ENCODE results near the gene IFT25. TPM values are rescaled to one million over a fixed set of nuclear protein-coding genes. Genes with fewer than 3 reads are reported as not detected.

The IFT25 gene
- total RNA-seq, 4 donors from 2014 or later: 11.6 to 24.6 (median 15.5) TPM

DNA sequence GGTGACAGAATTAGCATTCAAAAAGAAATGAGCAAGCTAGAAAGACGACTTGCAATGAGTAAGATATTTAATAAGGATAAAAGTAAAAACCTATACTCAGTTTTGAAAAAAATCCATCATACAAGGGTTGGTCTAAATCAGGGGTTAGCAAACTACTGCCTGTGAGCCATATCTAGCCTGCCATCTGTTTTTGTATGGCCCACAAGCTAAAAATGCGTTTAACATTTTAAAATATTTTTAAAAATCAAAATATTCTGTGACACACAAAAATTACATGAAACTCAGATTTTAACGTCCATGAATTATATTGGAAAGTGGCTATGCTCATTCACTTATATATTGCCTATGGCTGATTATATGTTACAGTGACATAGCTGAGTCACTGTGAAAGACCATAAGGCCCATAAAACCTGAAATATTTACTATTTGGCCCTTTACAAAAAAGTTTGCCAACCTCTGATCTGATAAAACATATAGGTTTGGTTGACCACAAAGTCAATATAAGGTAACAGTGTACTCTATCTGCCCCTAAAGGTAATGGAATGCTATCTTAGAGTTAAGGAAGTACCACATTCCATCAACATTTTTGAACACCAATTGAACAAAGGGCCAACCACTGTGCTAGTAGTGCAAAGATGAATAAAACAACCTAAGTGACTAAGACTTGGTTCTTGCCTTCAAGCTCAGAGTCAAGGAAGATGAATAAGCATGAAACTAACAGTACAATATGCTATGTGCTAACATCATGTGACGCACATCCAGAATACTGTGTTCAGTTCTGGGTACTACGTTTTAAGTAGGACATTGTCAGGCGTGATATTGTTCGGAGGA lies 3.2 kb downstream of the IFT25 start:
- ATAC-seq (ENCODE audit: low FRiP score): no peak
- TF ChIP-seq, protein P1, sequence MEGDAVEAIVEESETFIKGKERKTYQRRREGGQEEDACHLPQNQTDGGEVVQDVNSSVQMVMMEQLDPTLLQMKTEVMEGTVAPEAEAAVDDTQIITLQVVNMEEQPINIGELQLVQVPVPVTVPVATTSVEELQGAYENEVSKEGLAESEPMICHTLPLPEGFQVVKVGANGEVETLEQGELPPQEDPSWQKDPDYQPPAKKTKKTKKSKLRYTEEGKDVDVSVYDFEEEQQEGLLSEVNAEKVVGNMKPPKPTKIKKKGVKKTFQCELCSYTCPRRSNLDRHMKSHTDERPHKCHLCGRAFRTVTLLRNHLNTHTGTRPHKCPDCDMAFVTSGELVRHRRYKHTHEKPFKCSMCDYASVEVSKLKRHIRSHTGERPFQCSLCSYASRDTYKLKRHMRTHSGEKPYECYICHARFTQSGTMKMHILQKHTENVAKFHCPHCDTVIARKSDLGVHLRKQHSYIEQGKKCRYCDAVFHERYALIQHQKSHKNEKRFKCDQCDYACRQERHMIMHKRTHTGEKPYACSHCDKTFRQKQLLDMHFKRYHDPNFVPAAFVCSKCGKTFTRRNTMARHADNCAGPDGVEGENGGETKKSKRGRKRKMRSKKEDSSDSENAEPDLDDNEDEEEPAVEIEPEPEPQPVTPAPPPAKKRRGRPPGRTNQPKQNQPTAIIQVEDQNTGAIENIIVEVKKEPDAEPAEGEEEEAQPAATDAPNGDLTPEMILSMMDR (IDR thresholded peaks at IDR 0.05): no peak
- DNase-seq (ENCODE audit: low spot score): no peak

DNA sequence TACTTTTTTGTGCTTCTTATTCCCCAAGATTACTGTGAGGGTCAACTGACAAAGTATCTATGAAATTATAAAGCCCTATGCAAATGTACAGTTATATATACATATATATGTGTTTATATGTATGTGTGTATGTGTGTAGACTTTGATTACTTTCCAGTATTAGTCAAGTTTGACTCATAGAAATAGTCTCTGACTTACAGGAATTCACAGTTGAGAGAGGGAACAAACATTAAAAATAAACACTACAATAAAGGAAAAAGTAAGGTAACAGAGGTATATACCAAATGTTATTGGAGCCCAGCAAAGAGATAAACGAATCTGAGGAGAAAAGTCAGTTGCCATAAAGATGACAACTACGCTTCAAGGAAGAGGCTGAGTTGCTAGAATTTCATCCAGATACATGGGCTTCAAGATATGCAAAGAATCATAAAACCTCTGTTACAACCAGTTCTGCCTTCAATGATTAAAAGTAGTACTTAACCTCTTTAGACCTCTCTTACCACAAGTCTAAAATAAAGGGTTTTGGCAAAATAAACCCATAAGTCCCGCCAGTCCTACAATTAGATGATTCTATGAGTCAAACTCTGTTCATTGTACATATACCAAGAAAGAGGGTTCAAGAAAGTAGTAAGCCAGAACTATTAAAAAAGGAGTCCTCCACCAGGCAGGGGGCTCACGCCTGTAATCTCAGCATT lies 7.2 kb downstream of the IFT25 start:
- TF ChIP-seq, protein P1 (IDR thresholded peaks at IDR 0.05): no peak
- DNase-seq (ENCODE audit: low spot score): no peak
- ATAC-seq (ENCODE audit: low FRiP score): no peak

DNA sequence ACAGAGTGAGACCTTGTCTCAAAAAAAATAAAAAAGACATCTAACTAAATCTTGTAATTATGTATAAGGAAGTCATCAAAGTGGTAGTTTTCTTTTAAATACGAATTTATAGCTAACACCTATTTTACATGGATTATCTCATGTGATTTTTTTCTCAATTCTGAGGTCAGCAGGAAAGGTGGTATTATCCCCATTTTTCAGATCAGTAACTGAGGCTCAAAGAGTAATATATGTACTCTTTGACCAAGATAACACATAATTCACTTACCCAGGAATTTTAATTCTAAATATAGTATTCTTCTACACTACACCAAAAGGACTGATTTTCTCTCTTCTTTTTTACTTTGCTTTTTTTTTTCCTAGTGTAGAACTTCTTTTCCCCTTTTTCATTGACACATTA lies 9.1 kb downstream of the IFT25 start:
- no peak for ATAC-seq (ENCODE audit: low FRiP score)
- no peak for DNase-seq (ENCODE audit: low spot score)
- TF ChIP-seq, protein P1 (IDR thresholded peaks at IDR 0.05): no peak

DNA sequence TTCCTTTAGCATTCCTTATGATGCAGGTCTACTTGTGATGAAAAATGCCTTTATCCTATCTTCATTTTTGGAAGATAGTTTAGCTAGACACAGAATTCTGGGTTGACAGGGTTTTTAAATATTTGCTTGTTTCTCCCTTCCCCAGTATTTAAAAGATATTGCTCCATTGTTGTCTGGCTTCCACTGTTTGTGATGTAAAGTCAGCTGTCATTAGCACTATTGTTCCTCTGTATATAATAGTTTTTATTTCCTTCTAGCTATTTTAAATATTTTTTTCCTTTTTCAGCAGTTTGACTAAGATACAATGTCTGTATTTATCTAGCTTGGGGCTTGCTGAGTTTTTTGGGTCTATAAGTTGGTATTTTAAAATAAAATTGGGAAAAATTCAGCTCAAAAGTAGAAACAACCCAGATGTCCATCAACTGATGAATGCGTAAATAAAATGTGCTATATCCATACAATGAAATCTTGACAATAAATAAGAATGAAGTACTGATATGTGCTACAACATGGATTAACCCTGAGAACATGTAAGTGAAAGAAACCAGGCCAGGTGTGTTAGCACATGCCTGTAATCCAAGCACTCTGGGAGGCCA lies 11.2 kb downstream of the IFT25 start:
- DNase-seq (ENCODE audit: low spot score): no peak
- no peak for ATAC-seq (ENCODE audit: low FRiP score)
- TF ChIP-seq, protein P1 (IDR thresholded peaks at IDR 0.05): no peak

DNA sequence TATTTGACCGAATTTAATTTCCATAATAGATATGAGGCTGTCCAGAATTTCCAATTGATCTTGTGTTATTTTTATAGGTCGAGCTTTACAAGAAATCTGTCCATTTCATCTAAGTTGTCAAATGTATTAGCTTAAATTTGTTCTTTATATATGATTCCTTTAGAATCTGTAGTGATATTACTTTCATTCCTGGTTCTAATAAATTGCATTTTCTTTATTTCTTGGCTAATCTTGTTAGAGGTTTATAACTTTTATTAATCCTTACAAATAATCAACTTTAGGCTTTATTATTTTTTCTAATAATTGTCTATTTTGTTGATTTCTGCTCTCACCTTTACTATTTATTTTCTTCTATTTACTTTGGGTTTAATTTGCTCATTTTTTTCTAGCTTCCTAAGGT lies 14.0 kb downstream of the IFT25 start:
- DNase-seq (ENCODE audit: low spot score) (no peak), ATAC-seq (ENCODE audit: low FRiP score) (no peak)
- TF ChIP-seq, protein P1 (IDR thresholded peaks at IDR 0.05): no peak

DNA sequence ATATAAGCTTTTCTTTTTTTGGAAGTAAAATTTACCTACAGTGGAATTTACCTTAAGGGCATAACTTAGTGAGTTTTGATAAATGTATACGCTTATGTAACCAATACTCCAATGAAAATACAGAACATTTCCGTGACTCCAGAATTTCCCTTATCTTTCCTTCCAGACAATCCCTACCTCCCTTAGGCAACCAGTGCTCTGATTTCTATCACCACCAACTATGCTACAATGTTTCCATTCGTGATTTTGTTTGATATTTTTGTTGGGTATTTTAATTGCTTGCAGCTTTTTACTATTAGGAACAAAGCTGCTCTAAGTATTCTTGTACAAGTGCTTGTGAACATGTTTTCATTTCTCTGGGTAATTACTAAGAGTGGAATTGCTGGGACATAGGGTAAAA lies 14.6 kb downstream of the IFT25 start:
- TF ChIP-seq, protein P1 (IDR thresholded peaks at IDR 0.05): no peak
- DNase-seq (ENCODE audit: low spot score): no peak

More for the DNA sequence above, 14.6 kb downstream of the IFT25 start:
- ATAC-seq (ENCODE audit: low FRiP score): no peak

All from omental fat pad (tissue), 4 donors.